GM18507 (cell line): ENCODE data around the gene U2AF1.
"Not testable (repeated sequence)": the region's sequence is repeated elsewhere in the genome, so short reads cannot be mapped to it uniquely, and the experiment has no call there.

Source experiments
- DNase-seq: peaks from one replicate; pipeline ENCODE4 v3.0.0; 2011; ENCODE audit warnings: low read depth; ENCODE audit not compliant: insufficient read length; ENCODE audit errors: extremely low spot score
- FAIRE-seq: peaks from 2 replicates; lab custom pipeline; 2011; peaks lifted over from hg19 to GRCh38; lab: Jason Lieb, UNC

Gene U2AF1

DNA sequence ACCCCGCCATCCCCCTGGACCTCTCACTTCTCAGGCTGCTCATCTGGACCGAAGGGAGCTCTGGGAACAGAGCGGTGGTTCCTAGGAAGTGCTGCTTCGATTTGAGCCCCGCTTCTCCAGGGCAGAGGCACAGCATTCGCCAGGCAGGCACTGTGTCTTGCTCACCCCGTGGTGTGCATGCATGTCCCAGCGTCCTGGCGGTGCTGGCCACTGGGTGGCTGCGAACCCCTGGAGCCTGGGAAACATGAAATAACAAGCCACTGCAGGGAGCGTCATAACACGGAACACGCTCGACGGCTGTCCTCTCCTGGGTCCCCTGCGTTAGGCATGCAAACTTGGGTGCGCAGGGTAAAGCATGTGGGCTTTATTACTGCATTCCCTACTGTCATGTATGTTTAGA lies 17.9 kb downstream of the U2AF1 start:
- not testable (repeated sequence) for FAIRE-seq, DNase-seq

GRCh38 chr21:43082587-43083300 lies 24.6 kb downstream of the U2AF1 start:
- DNase-seq, FAIRE-seq: not testable (repeated sequence)

- DNase-seq, FAIRE-seq: not testable (repeated sequence)
Measured at GRCh38 chr21:43076643-43077042, 30.7 kb downstream of the U2AF1 start.

GRCh38 chr21:43076023-43076637 lies 31.2 kb downstream of the U2AF1 start:
- FAIRE-seq, DNase-seq: not testable (repeated sequence)

DNA sequence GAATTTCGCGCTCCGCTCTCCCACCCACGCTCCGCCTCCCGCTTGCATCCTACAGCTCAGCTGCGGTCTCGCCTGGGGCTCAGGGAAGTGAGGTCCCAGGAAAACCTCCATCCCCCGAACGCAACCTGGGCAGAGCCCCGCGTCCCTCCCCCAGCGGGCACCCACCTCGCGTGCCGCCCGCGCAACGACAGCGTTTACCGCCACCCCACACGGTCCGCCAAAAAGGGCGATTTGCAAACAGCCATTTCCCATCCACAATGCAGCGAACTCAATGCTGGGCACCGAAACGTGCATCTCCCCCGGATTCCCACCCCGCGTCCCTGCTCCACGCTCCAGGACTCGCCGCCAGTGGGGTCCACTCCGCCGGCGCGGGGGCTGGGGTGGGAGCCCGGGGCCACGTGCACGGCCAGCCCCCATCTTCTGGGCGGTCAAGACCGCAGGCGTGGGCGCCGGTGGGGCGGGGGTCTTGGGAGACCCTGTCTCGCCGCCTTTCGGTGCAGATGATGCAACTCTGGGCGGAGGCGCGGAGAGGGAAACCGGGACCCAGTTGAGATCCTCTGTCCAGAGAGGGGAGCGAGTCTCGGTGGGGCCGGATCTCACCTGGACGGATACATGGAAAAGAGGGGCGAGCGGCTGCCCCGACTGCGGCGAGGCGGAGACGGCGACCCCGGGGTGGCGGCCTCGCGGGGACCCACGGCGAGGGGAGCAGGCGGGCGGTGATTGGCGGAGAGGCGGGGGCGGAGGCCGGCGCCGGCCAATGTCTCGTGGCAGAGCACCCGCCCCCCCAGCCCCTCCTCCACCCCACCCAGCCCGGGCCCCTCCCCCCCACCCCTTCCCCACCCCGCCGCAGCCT lies 32.0 kb downstream of the U2AF1 start, which contains the start of gene CBS:
Gene CBS (minus strand): TSS at position 666 of the 853 bp plus-strand sequence. CDS start 3,642 bp downstream, outside the sequence.
- not testable (repeated sequence) for DNase-seq, FAIRE-seq

DNA sequence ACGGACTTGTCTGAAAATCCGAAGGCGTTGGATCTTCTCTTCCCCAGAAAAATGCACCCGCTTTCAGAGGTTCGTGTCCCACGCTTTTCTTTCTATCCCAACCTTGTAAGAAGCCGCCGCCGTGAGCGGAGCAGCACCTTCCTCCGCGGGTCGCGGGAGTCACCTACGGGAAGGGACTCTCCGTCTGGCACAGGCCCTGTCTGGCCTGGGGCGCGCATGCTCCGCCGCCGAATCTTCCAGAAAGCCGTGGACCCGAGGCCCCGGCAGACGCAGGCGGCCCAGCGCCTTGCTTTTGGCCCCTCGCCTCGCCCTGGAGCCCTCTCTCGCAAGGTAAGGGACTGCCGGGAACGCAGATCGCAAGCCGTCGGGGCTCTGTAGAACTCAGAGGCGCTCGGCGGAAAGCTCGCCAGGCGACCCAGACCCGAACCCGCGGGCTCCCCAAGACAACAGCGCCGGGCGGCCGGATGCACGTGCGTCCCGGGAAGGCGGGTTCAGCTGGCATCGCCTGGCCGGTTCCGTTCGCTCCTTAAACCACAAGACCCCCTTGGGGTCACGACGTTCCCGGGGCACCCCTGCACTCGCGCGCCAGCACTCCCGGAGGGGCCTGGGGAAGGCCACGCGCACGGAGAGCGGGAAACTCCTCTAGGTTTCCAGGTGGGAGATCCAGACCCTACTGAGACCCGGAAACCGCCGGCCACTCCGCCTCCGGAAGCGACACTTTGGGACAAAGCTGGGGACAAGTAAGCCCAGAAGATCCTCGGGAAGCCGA lies 32.8 kb downstream of the U2AF1 start:
- not testable (repeated sequence) for FAIRE-seq, DNase-seq

DNA sequence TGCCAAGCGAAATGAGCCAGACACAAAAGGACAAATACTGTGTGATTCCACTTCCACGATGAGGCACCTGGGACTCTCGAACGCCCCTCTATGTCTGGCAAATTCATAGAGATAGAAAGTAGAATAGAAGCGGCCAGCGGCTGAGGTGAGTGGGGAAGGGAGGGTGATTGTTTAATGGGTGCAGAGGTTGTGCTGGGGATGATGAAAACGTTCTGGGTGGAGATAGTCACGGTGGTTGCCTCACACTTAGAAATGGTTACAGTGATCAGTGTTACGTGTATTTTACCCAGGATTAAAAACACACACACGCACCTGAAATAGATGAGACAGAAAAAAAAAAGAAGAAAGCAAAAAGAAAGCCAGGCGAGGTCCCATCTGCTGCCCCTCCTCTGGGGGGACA lies 34.6 kb downstream of the U2AF1 start:
- DNase-seq, FAIRE-seq: not testable (repeated sequence)

- not testable (repeated sequence) for FAIRE-seq, DNase-seq
Measured at GRCh38 chr21:43069682-43070081, 37.7 kb downstream of the U2AF1 start.

DNA sequence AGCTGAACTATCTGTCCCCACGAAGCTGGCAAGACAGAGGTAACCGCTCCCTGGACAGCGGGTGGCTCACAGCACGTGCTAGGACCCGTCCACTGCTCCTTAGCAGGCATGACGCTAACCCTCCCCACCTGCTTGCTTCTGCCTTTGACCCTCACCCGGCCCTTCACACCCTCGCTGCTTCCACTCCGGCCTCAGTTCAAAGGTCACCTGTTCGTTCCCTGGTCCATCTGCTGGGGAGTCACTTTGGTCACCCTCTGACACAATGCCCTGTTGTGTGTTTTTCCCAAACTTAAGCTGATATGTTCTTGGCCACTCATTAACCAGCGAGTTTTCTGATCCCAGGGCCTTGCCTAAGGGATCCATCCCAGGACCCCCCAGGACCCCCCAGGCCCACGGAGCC lies 39.3 kb downstream of the U2AF1 start:
- not testable (repeated sequence) for FAIRE-seq, DNase-seq

GRCh38 chr21:43066690-43067089 lies 40.7 kb downstream of the U2AF1 start:
- not testable (repeated sequence) for FAIRE-seq, DNase-seq

GRCh38 chr21:43065991-43066390 lies 41.4 kb downstream of the U2AF1 start:
- DNase-seq, FAIRE-seq: not testable (repeated sequence)

GRCh38 chr21:43064265-43064917 lies 43.0 kb downstream of the U2AF1 start:
- not testable (repeated sequence) for FAIRE-seq, DNase-seq

DNA sequence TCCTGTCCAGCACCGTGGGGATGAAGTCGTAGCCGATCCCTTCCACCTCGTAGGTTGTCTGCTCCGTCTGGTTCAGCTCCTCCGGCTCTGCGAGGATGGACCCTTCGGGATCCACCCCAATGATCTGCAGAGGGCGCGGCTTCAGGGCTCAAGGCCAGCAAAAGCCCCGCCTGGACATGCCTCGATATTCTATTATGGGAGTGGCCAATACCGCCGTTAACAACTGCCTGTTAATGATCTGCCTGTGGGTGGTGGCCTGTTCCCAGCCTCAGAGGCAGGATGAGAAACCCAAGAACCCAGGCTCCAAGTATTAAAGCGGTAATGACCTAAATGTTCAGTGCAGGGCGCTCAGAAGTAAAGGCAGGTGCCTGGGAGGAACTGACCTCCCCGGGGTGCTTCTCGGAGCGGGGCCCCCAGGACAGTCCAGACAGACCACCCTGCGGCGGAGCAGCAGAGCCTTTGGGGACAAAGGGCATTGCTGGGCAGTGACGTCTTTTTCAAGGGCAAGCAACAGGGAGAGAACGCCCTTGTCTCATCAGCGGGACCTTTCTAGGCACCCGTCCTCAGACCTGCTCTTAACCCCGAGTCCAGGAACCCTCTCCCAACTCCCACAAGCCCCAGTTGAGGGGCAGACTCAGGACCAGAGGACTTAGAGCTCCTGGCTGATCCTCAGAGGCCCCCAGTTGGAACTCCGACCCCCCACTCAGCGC lies 44.3 kb downstream of the U2AF1 start:
- DNase-seq, FAIRE-seq: not testable (repeated sequence)

DNA sequence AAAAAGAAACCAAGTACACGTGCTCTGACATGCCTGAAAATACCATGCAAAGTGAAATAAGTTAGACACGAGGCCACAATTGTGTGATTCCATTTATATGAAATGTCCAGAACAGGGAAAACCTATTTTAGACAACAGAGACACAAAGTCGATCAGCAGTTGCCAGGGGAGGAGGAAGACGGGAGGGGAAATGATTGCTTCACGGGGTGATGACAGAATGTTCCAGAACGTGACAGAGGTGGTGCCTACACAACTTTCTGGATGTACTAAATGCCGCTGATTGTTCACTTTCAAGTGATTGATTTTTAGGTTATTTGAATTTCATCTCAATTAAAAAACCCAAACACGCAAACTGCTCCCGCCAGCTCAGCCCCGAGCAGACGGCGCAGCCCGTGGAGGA lies 54.3 kb downstream of the U2AF1 start:
- not testable (repeated sequence) for FAIRE-seq, DNase-seq

GRCh38 chr21:43045876-43046821 lies 61.2 kb downstream of the U2AF1 start:
- not testable (repeated sequence) for FAIRE-seq, DNase-seq

DNA sequence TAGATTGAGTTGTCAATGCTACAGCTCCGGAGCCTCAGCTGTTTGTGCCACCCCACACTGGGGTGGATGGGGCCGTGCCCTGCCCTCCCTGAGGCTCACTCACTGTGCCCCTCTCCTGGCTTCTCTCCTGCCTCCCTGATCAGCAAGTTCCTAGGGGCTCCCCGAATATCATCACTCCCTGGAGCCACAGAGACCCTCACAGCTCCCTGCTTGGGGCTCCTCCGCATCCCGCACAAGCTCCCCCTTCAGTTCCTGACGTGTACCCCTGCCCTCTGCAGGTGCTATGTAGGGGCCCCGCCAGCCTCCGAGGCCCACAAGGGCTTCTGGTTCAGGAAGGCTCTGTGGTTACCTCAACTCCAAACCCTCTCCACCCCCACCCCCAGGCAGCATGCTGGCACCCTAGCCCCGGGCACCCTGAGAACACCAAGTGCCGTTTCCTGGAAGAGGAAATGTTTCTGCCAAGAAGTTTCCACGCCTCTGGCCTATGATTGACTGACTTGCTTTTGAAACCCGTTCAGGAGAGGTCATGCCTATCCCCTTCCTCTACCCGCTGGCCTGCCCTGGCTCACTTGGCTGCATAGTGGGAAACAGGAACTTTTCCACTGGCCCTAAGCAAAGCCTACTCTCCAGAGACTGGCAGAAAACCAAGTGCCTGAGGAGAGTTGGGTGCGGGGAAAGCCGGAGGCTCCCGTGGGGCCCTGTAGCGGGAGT lies 62.0 kb downstream of the U2AF1 start:
- FAIRE-seq, DNase-seq: not testable (repeated sequence)
